Neuronal stem cell (in vitro differentiated cells): ENCODE measurements around the gene SHF.

Source experiments
- DNase-seq: peaks from one replicate; pipeline ENCODE4 v3.0.0-alpha.2; 2013; ENCODE audit warnings: low spot score
- H2AFZ ChIP-seq: one replicate; pipeline ENCODE4 v1.6.1; 2013; ENCODE audit warnings: mild to moderate bottlenecking, low read length, inconsistent platforms
- H2AK5ac ChIP-seq: 2 replicates; pipeline ENCODE4 v1.6.1; 2013; ENCODE audit warnings: low read depth, mild to moderate bottlenecking, inconsistent platforms, low read length, moderate library complexity, mixed read lengths
- H2BK120ac ChIP-seq: 2 replicates; pipeline ENCODE4 v1.6.1; 2013; ENCODE audit warnings: low read depth, mild to moderate bottlenecking, inconsistent platforms, low read length, moderate library complexity, mixed read lengths
- H2BK12ac ChIP-seq: one replicate; pipeline ENCODE4 v1.6.1; 2013; ENCODE audit warnings: low read length, inconsistent platforms
- H2BK15ac ChIP-seq: 2 replicates; pipeline ENCODE4 v1.6.1; 2013; ENCODE audit warnings: mild to moderate bottlenecking, low read length, inconsistent platforms, mixed read lengths
- H2BK5ac ChIP-seq: one replicate; pipeline ENCODE4 v1.6.1; 2013; ENCODE audit warnings: inconsistent platforms, mild to moderate bottlenecking, low read length, moderate library complexity
- H3K14ac ChIP-seq: one replicate; pipeline ENCODE4 v1.6.1; 2013; ENCODE audit warnings: low read length, inconsistent platforms
- H3K18ac ChIP-seq: 2 replicates; pipeline ENCODE4 v1.6.1; 2013; ENCODE audit warnings: low read length, inconsistent platforms
- H3K23ac ChIP-seq: 2 replicates; pipeline ENCODE4 v1.6.1; 2013; ENCODE audit warnings: low read depth, mild to moderate bottlenecking, mixed read lengths, low read length, inconsistent platforms; ENCODE audit not compliant: poor library complexity
- H3K27ac ChIP-seq: replicated peaks from 3 replicates; pipeline ENCODE4 v1.5.1; 2013; ENCODE audit warnings: low read length, inconsistent platforms
- H3K27me3 ChIP-seq, 3 experiments: 2 replicates each; pipeline ENCODE4 v1.6.1; 2013; ENCODE audit warnings: low read length in 3 of 3, mild to moderate bottlenecking in 2 of 3, inconsistent platforms in 1 of 3, low read depth in 1 of 3, mixed read lengths in 1 of 3, moderate library complexity in 1 of 3; ENCODE audit not compliant: control insufficient read depth in 3 of 3, insufficient read depth in 3 of 3
- H3K36me3 ChIP-seq, 2 donors: replicated peaks in 1 of 2; 2 replicates each; pipeline ENCODE4 v1.6.1; 2013; ENCODE audit warnings: low read length in 2 of 2; ENCODE audit not compliant: control insufficient read depth in 2 of 2, insufficient read depth in 2 of 2
- H3K4ac ChIP-seq: 2 replicates; pipeline ENCODE4 v1.6.1; 2013; ENCODE audit warnings: inconsistent platforms, mild to moderate bottlenecking, low read length, moderate library complexity
- H3K4me1 ChIP-seq, 2 donors: 1 replicate in 1 of 2; 2 replicates in 1 of 2; pipeline ENCODE4 v1.6.1; 2013; ENCODE audit warnings: low read length in 2 of 2, low read depth in 1 of 2; ENCODE audit not compliant: control insufficient read depth in 2 of 2, insufficient read depth in 1 of 2
- H3K4me2 ChIP-seq: one replicate; pipeline ENCODE4 v1.6.1; 2013; ENCODE audit warnings: mild to moderate bottlenecking, low read length, inconsistent platforms; ENCODE audit not compliant: insufficient read depth, poor library complexity, severe bottlenecking
- H3K4me3 ChIP-seq, 2 donors: 2 replicates each; pipeline ENCODE4 v1.5.1; 2013; ENCODE audit warnings: low read length in 2 of 2, mild to moderate bottlenecking in 2 of 2, inconsistent platforms in 1 of 2, moderate library complexity in 1 of 2
- H3K79me1 ChIP-seq: one replicate; pipeline ENCODE4 v1.6.1; 2013; ENCODE audit warnings: low read depth, mild to moderate bottlenecking, inconsistent platforms, low read length, moderate library complexity
- H3K9ac ChIP-seq: one replicate; pipeline ENCODE4 v1.6.1; 2013; ENCODE audit warnings: mild to moderate bottlenecking, low read depth, low read length, inconsistent platforms; ENCODE audit not compliant: poor library complexity
- H3K9me3 ChIP-seq, 2 donors: replicated peaks in 1 of 2; 2 replicates each; pipeline versions ENCODE3 to v1.6.1; 2013; ENCODE audit warnings: low read length in 2 of 2, mild to moderate bottlenecking in 2 of 2, inconsistent platforms in 1 of 2, low read depth in 1 of 2, mixed read lengths in 1 of 2, moderate library complexity in 1 of 2; ENCODE audit not compliant: control insufficient read depth in 2 of 2, insufficient read depth in 1 of 2
- H4K8ac ChIP-seq: one replicate; pipeline ENCODE4 v1.6.1; 2013; ENCODE audit warnings: low read depth, mild to moderate bottlenecking, inconsistent platforms, low read length, moderate library complexity
- H4K91ac ChIP-seq: one replicate; pipeline ENCODE4 v1.6.1; 2013; ENCODE audit warnings: low read length, low read depth, mild to moderate bottlenecking, inconsistent platforms; ENCODE audit not compliant: poor library complexity
- WGBS, 2 donors: extraction: QIAGEN DNeasy Blood & Tissue Kit; methylation state at CpG; one replicate each; pipeline ENCODE4 v1.1.7; 2013; ENCODE audit warnings: missing lambda C conversion rate in 2 of 2, mixed read lengths in 1 of 2; ENCODE audit not compliant: insufficient read length in 2 of 2, insufficient replicate concordance in 1 of 2; ENCODE audit errors: extremely low coverage in 2 of 2; 5-methylcytosine and 5-hydroxymethylcytosine counted together

Gene SHF

DNA sequence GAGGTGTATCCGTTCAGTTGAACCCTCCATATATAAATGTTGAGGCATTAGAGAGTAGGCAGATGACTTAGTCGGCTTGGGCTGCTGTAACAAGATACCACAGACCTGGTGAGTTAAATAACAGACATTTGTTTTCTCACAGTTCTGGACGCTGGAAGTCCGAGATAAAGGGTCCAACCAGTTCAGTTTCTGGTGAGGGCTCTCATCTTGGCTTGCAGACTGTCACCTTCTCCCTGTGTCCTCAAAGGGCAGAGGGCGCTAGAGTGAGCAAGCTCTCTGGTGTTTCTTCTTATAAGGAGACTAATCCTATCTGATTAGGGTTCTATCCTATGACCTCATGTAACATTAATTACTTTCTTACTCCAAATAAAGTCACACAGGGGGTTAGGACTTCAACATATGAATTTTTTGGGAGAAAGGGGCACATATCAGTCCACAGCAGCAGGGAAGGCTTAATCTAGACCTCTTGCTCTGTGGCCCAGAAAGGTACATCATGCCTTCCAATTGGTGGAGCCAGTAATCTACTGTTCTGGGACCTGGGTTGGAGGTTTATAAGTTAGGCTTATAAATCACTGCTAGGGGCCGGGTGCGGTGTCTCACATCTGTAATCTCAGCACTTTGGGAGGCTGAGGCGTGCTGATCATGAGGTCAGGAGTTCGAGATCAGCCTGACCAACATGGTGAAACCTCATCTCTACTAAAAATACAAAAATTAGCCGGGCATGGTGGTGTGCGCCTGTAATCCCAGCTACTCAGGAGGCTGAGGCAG lies 37.9 kb upstream of the SHF start:
- H2AFZ ChIP-seq: no peak overlapping the region
- no peaks in the 10 kb centered on the region for H3K36me3 ChIP-seq
- no peak overlapping the region for H4K8ac ChIP-seq
- H3K4me2 ChIP-seq: no peak overlapping the region
- H3K4me3 ChIP-seq: no peak overlapping the region
- no peak overlapping the region for H3K9ac ChIP-seq
- no peak overlapping the region for H4K91ac ChIP-seq
- H3K18ac ChIP-seq: no peak overlapping the region
- no peak overlapping the region for H3K27ac ChIP-seq
- no peak overlapping the region for H2BK15ac ChIP-seq
- no peak for DNase-seq
- no peak overlapping the region for H3K14ac ChIP-seq
- no peak overlapping the region for H3K4ac ChIP-seq
- H3K9me3 ChIP-seq: no peaks in the 10 kb centered on the region
- no peak overlapping the region for H3K23ac ChIP-seq
- no CpG with 5 or more reads among the region's 11 CpGs for WGBS, 2 donors
- H2AK5ac ChIP-seq: no peak overlapping the region
- no peaks in the 10 kb centered on the region for H3K4me1 ChIP-seq
- no peak overlapping the region for H2BK120ac ChIP-seq
- no peaks in the 10 kb centered on the region for H3K79me1 ChIP-seq
- H2BK12ac ChIP-seq: no peak overlapping the region
- H3K27me3 ChIP-seq: peaks cover 0 to 22% (median 0%) of the 10 kb centered on the region in 3 experiments
- no peak overlapping the region for H2BK5ac ChIP-seq

- no peak overlapping the region for H2AK5ac ChIP-seq
- no peak overlapping the region for H3K23ac ChIP-seq
- no peak overlapping the region for H3K27ac ChIP-seq
- no peak overlapping the region for H4K8ac ChIP-seq
- no peak overlapping the region for H3K4me3 ChIP-seq
- H3K18ac ChIP-seq: no peak overlapping the region
- no peak overlapping the region for H3K14ac ChIP-seq
- H3K9ac ChIP-seq: no peak overlapping the region
- H3K36me3 ChIP-seq: no peaks in the 10 kb centered on the region
- WGBS, 2 donors: no CpG with 5 or more reads among the region's 5 CpGs
- H2BK15ac ChIP-seq: no peak overlapping the region
- peak overlapping the region; percentile 48 for H2AFZ ChIP-seq
- peaks cover 0 to 28% (median 0%) of the 10 kb centered on the region in 3 experiments for H3K27me3 ChIP-seq
- no peak overlapping the region for H3K4ac ChIP-seq
- no peaks in the 10 kb centered on the region for H3K79me1 ChIP-seq
- no peaks in the 10 kb centered on the region for H3K9me3 ChIP-seq
- H3K4me2 ChIP-seq: no peak overlapping the region
- DNase-seq: no peak
- no peak overlapping the region for H2BK5ac ChIP-seq
- H3K4me1 ChIP-seq: no peaks in the 10 kb centered on the region
- H2BK120ac ChIP-seq: no peak overlapping the region
- H4K91ac ChIP-seq: no peak overlapping the region
- no peak overlapping the region for H2BK12ac ChIP-seq
Measured at GRCh38 chr15:45224621-45225217, 37.0 kb upstream of the SHF start.

- no peak overlapping the region for H3K4me2 ChIP-seq
- H3K4me1 ChIP-seq: no peaks in the 10 kb centered on the region
- H3K14ac ChIP-seq: no peak overlapping the region
- H2BK5ac ChIP-seq: no peak overlapping the region
- no peak overlapping the region for H3K4me3 ChIP-seq
- H3K27me3 ChIP-seq: peaks cover 0 to 19% (median 0%) of the 10 kb centered on the region in 3 experiments
- no peaks in the 10 kb centered on the region for H3K79me1 ChIP-seq
- no peak overlapping the region for H4K91ac ChIP-seq
- H3K27ac ChIP-seq: no peak overlapping the region
- H3K36me3 ChIP-seq: no peaks in the 10 kb centered on the region
- H3K9ac ChIP-seq: no peak overlapping the region
- no peak overlapping the region for H2AFZ ChIP-seq
- no peak overlapping the region for H2AK5ac ChIP-seq
- DNase-seq: no peak
- H3K4ac ChIP-seq: no peak overlapping the region
- H3K9me3 ChIP-seq: no peaks in the 10 kb centered on the region
- H2BK15ac ChIP-seq: no peak overlapping the region
- no CpG with 5 or more reads among the region's 4 CpGs for WGBS, 2 donors
- H2BK120ac ChIP-seq: no peak overlapping the region
- no peak overlapping the region for H3K18ac ChIP-seq
- H4K8ac ChIP-seq: no peak overlapping the region
- no peak overlapping the region for H2BK12ac ChIP-seq
- H3K23ac ChIP-seq: no peak overlapping the region
Measured at GRCh38 chr15:45221967-45222366, 34.2 kb upstream of the SHF start.

DNA sequence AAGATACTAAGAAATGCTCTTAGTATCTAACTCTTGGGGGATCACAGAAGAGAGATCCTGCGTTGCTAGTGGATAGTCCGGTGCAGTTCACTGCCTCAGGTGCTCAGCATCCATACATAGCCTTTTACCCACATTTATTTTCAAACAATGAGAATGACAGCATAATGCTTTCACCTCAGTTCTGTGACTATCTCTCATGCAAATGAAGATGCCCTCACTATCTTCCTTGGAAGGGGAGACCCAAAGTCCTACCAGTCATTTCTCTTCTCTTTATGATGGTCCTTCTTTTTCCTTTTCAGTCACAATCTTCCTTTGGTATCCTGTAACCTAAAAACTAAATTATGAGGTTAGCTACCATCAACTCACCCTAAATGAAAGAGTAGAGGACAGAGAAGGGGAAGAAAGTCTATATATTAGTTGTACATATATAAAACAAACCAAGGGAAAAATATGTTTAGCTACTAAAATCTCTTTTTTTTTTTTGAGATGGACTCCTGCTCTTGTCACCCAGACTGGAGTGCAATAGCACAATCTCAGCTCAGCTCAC lies 33.4 kb upstream of the SHF start:
- no peak overlapping the region for H2BK5ac ChIP-seq
- no peak overlapping the region for H4K91ac ChIP-seq
- H3K4me3 ChIP-seq: no peak overlapping the region
- no CpG with 5 or more reads among the region's 2 CpGs for WGBS, 2 donors
- peaks cover 0 to 19% (median 0%) of the 10 kb centered on the region in 3 experiments for H3K27me3 ChIP-seq
- no peak overlapping the region for H2BK120ac ChIP-seq
- H3K18ac ChIP-seq: no peak overlapping the region
- H4K8ac ChIP-seq: no peak overlapping the region
- no peak overlapping the region for H3K27ac ChIP-seq
- no peak overlapping the region for H3K4ac ChIP-seq
- H3K36me3 ChIP-seq: no peaks in the 10 kb centered on the region
- H3K23ac ChIP-seq: no peak overlapping the region
- no peaks in the 10 kb centered on the region for H3K9me3 ChIP-seq
- no peak overlapping the region for H2BK15ac ChIP-seq
- DNase-seq: no peak
- no peaks in the 10 kb centered on the region for H3K79me1 ChIP-seq
- no peak overlapping the region for H3K4me2 ChIP-seq
- H2AK5ac ChIP-seq: no peak overlapping the region
- H3K9ac ChIP-seq: no peak overlapping the region
- no peaks in the 10 kb centered on the region for H3K4me1 ChIP-seq
- H2AFZ ChIP-seq: no peak overlapping the region
- no peak overlapping the region for H3K14ac ChIP-seq
- H2BK12ac ChIP-seq: no peak overlapping the region
